ENCODE measurements around the gene POR. TPM values are rescaled to one million over a fixed set of nuclear protein-coding genes. Genes with fewer than 3 reads are reported as not detected.

Gene POR
- total and polyA plus RNA-seq, 2 of the 13 experiments (the other 11 are each of a cell fraction or from before 2014, with no cell fraction given), result 145 to 266 TPM

- TF ChIP-seq GMEB2 (CRISPR knock-in tag; IDR thresholded peaks at IDR 0.05; ENCODE audit: low read depth) (no peak), MAFK (conservative IDR thresholded peaks at IDR 0.05 in 1 of 2, IDR thresholded peaks at IDR 0.05 in 1 of 2; ENCODE audit: low read length in 2 of 2) (no peak), THRA (CRISPR knock-in tag; IDR thresholded peaks at IDR 0.05; ENCODE audit: borderline replicate concordance) (no peak), ETV5 (CRISPR knock-in tag; IDR thresholded peaks at IDR 0.05; ENCODE audit: borderline replicate concordance) (peak; percentile 78; the same call in 1 of the 2 replicates), HMGA1 (CRISPR knock-in tag; conservative IDR thresholded peaks at IDR 0.05) (no peak), SALL1 (CRISPR knock-in tag; IDR thresholded peaks at IDR 0.05) (peak; percentile 85), ZSCAN20 (CRISPR knock-in tag; IDR thresholded peaks at IDR 0.05; ENCODE audit: borderline replicate concordance) (peak; percentile 84; the same call in 1 of the 2 replicates), ZNF784 (CRISPR knock-in tag; IDR thresholded peaks at IDR 0.05; ENCODE audit: borderline replicate concordance) (peak; percentile 86), ZNF263 (CRISPR knock-in tag; IDR thresholded peaks at IDR 0.05) (peak; percentile 66; the same call in 1 of the 2 replicates), MAZ (IDR thresholded peaks at IDR 0.05; ENCODE audit: borderline replicate concordance, low read depth, low read length) (no peak), MAZ (CRISPR knock-in tag; IDR thresholded peaks at IDR 0.05; ENCODE audit: low read depth) (peak; percentile 87), ZNF552 (CRISPR knock-in tag; IDR thresholded peaks at IDR 0.05; ENCODE audit: borderline replicate concordance) (0 out of 2 replicates have a peak, but pooled peaks have one; percentile 48), ZFP1 (CRISPR knock-in tag; IDR thresholded peaks at IDR 0.05) (no peak), TMF1 (CRISPR knock-in tag; IDR thresholded peaks at IDR 0.05; ENCODE audit: low read depth) (no peak), ZNF646 (CRISPR knock-in tag; IDR thresholded peaks at IDR 0.05) (no peak)
Measured at GRCh38 chr7:75878769-75879611, 36.0 kb upstream of the POR start, which contains the start of gene RHBDD2 (continued).
